Forelimb muscle (tissue), 1 donor: ENCODE data around the gene SEC11A. TPM values are rescaled to one million over a fixed set of nuclear protein-coding genes. Genes with fewer than 3 reads are reported as not detected.
"Not testable (repeated sequence)": the region's sequence is repeated elsewhere in the genome, so short reads cannot be mapped to it uniquely, and the experiment has no call there.

Experiments used
- DNase-seq: peaks from one replicate; pipeline ENCODE4 v3.0.0-alpha.2; 2013; ENCODE audit warnings: low read depth
- polyA plus RNA-seq: library from polyadenylated mRNA; unstranded; fragments of 120-200 nt; gene quantifications from one replicate; pipeline ENCODE4 v1.2.1, GENCODE V29; 2013; ENCODE audit not compliant: insufficient read length

SEC11A gene
- polyA plus RNA-seq, 1 donor: 321 TPM

DNA sequence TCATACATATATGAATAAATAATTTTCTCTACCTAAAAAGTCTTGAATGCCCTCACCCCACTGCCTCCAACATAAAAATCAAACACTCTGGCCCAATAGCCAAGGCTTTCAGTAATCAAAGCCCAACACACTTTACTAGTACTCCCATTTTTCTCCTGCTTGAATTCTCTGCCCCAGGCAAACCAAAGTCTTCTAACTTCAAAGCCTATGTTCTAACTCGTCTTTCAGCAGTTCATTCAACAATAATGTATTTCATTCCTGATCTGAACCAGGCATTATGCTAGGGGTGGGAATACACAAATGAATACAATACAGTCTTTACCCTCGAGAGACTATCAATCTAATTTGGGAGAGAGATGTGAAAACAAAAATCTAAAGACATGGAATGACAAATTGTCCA is 21.1 kb upstream of the SEC11A start:
- DNase-seq: no peak

- no peak for DNase-seq
Observed at GRCh38 chr15:84736375-84736774, 20.4 kb upstream of the SEC11A start.

- DNase-seq: not testable (repeated sequence)
Observed at GRCh38 chr15:84735480-84736061, 19.6 kb upstream of the SEC11A start.

- no peak for DNase-seq
Observed at GRCh38 chr15:84734794-84735479, 19.0 kb upstream of the SEC11A start.

- DNase-seq: no peak
Observed at GRCh38 chr15:84731774-84732173, 15.8 kb upstream of the SEC11A start.

DNA sequence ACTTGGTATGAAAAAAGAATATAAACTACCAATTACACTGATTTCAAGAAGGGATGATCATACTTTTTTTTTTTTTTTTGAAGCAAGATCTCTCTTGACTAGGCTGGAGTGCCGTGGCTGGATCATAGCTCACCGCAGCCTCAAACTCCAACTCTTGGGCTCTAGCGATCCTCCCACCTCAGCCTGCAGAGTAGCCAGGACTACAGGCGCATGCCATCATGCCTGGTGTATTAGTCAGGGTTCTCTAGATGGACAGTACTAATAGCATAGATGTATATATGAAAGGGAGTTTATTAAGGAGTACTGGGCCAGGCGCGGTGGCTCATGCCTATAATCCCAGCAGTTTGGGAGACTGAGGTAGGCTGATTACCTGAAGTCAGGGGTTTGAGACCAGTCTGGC is 11.5 kb upstream of the SEC11A start:
- DNase-seq: no peak

DNA sequence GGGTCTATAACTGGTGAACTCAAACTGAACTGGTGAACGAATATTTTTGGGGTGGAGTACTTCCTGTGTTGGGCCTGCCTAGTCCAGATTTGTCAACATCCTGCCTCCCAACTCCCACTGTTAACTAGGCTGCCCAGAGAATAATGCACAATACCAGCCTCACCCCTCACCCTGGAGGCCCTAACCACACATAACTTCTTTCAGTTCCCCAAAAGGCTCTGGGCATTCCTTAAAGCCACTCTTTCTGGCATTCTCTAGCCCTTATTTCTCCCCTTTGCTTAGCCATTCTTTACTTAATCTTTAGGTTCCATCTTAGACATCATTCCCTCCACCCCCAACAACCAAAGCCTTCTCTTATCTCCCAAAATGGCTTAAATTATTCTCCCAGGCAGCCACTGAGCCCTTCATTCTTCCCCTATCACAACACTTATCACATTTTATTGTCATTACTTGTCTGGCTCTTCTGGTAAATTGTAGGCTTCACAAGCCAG is 9.1 kb upstream of the SEC11A start:
- no peak for DNase-seq

DNA sequence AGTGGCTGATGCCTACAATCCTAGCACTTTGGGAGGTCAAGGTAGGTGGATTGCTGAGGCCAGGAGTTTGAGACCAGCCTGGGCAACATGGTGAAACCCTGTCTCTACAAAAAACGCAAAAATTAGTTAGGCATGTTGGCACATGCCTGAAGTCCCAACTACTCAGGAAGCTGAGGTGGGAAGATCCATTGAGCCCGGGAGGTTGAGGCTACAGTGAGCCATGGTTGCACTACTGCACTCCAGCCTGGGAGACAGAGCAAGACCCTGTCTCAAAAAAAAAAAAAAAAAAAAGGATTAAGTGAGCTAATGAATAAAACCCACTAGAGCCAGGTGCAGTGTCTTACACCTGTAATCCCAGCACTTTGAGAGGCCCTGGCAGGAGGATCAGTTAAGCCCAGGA is 6.7 kb upstream of the SEC11A start:
- no peak for DNase-seq

DNA sequence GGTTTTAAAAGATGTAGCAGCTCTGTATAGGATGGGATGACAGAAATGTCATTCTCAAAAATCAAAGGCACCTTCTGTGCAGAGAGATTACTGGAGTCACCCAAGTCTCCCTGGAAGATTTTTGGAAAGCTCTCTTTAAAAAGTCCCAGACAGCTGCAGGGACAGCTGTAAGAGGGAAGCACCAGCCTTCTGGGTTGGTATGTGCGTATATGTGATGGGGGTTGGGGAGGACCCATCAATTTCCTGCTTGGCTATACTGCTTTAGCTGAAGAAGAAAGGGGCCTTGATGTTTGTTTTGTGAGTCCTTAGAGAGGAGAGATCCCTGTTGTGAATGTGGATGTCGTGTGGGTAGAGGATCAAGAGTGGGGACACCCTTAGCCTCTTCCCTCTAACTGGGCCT is 5.4 kb upstream of the SEC11A start:
- DNase-seq: no peak

- no peak for DNase-seq
Observed at GRCh38 chr15:84715441-84716035, 401 bp downstream of the SEC11A start.

- no peak for DNase-seq
Observed at GRCh38 chr15:84714821-84715220, 1.1 kb downstream of the SEC11A start.

- DNase-seq: no peak
Observed at GRCh38 chr15:84714372-84714771, 1.6 kb downstream of the SEC11A start.

GRCh38 chr15:84703808-84704207 is 12.1 kb downstream of the SEC11A start:
- no peak for DNase-seq

- no peak for DNase-seq
Observed at GRCh38 chr15:84702961-84703482, 12.9 kb downstream of the SEC11A start.

- no peak for DNase-seq
Observed at GRCh38 chr15:84699538-84700191, 16.3 kb downstream of the SEC11A start.

DNA sequence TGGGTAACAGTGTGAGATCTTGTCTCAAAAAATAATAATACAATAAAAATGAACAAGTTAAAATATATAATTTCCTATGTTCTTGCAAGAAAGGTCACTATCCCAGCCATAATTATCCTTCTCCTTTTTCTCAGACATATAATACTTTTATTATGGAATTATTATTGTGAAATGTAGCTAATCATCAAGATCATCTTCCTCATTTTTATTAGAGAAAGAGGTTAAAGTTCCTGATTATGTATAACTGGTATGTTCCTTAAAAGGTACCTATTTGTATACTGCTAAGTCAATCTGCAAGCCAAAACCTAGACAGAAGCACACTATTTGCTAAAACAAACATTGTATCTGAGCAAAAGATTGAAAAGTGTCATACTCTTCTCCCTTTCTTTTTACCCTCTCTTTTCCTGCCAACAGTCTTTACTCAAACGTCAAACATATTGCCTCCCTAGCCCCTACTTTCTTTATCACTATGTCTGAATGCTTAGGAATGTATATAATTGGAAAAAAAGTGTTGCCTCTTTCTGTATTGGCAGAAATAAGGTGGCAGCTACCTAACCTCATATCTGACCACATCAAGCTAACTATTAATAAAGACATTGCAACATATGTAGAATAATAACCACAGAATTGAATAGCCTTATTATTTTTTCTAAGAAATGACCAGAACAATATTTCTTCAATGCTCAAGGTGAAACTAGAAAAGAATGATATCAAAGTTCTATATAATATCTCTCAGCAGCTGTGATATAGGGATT is 18.5 kb downstream of the SEC11A start:
- DNase-seq: no peak

GRCh38 chr15:84696757-84697156 is 19.2 kb downstream of the SEC11A start:
- DNase-seq: no peak

DNA sequence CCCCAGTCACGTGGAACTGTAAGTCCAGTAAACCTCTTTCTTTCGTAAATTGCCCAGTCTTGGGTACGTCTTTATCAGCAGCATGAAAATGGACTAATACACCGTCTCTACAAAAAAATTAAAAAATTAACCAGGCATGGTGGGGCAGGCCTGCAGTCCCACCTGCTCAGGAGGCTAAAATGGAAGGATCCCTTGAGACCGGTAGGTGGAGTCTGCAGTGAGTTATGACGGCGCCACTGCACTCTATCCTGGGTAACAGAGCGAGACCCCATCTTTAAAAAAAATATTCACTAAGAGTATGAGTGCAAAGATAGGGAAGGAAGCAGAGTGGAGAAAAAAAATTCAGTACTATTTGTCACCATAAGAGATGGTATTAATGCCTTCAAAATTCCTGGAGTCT is 25.6 kb downstream of the SEC11A start:
- no peak for DNase-seq

GRCh38 chr15:84689858-84690257 is 26.1 kb downstream of the SEC11A start:
- no peak for DNase-seq

- DNase-seq: not testable (repeated sequence)
Observed at GRCh38 chr15:84686446-84686845, 29.5 kb downstream of the SEC11A start.

GRCh38 chr15:84685304-84685703 is 30.6 kb downstream of the SEC11A start:
- no peak for DNase-seq

GRCh38 chr15:84684092-84684491 is 31.8 kb downstream of the SEC11A start:
- DNase-seq: no peak
